Activated CD8-positive, alpha-beta T cell treated with anti-CD3 and anti-CD28 coated beads for 36 hours (primary cell): ENCODE results near the gene CFAP119. TPM values are rescaled to one million over a fixed set of nuclear protein-coding genes. Genes with fewer than 3 reads are reported as not detected.

Experiments
- ATAC-seq: fragments of 200-7000 bp; cut with Tn5 transposase; one replicate; pipeline ENCODE4 v1.10.0; 2021; ENCODE audit warnings: mild to moderate bottlenecking, moderate library complexity
- CTCF ChIA-PET: fragments of 350-600 bp; sonication (Branson Sonifier 250); formaldehyde crosslinking; loops from one replicate; lab custom pipeline; 2021; ENCODE audit warnings: antibody characterized with exemption; lab: Charles Lee
- POLR2A ChIA-PET: fragments of 350-600 bp; sonication (Branson Sonifier 250); formaldehyde crosslinking; loops from one replicate; lab custom pipeline; 2021; ENCODE audit warnings: antibody characterized with exemption; lab: Charles Lee
- DNase-seq: peaks from one replicate; pipeline ENCODE4 v3.0.0-alpha.2; 2020
- H3K27ac Mint-ChIP-seq: one replicate; pipeline ENCODE4 v1.8.0; 2021; ENCODE audit warnings: mild to moderate bottlenecking, mixed read lengths
- H3K27me3 Mint-ChIP-seq: one replicate; pipeline ENCODE4 v1.8.0; 2021; ENCODE audit warnings: mixed read lengths
- H3K36me3 Mint-ChIP-seq: one replicate; pipeline ENCODE4 v1.8.0; 2021; ENCODE audit warnings: low read depth, mixed read lengths
- H3K4me1 Mint-ChIP-seq: one replicate; pipeline ENCODE4 v1.8.0; 2021; ENCODE audit warnings: low read depth, mixed read lengths
- H3K4me3 Mint-ChIP-seq: one replicate; pipeline ENCODE4 v1.8.0; 2021; ENCODE audit warnings: mild to moderate bottlenecking, moderate library complexity, mixed read lengths
- H3K9me3 Mint-ChIP-seq: one replicate; pipeline ENCODE4 v1.8.0; 2021; ENCODE audit warnings: mixed read lengths
- CTCF ChIP-seq: fragments of 200-600 bp; IDR thresholded peaks from one replicate; pipeline ENCODE4 v1.8.0; 2022; ENCODE audit warnings: antibody characterized with exemption, mild to moderate bottlenecking
- intact Hi-C: fragments of 100-400 bp; cut with micrococcal nuclease; formaldehyde crosslinking; loops from one replicate; pipeline ENCODE4 v1.10.0; 2022
- total RNA-seq, 2 experiments: library from RNA; stranded (reverse); gene quantifications; one replicate each; pipeline ENCODE4 v1.2.3, GENCODE V29; 2021

CFAP119 gene
- total RNA-seq, 2 experiments from 2014 or later = 3.8 to 3.9 TPM

DNA sequence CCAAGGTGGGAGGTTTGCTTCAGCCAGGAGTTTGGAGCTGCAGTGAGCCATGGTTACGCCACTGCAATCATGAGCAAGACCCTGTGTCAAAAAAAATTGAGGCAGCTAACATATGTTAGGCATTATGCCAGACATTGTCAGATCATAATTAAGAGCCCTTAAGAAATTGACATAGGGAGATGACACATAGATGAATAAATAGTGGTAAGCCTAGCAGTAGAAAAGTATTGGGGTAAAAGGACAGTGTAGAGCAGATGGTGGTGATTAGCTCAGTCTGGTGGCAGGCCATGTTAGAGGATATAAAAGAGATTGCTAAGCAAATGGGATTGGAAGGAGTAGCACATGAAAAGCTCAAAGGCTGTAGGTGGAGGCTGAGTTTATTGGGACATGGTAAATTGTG, 40.3 kb downstream of the CFAP119 start:
- ATAC-seq (no peak), DNase-seq (no peak)
- Mint-ChIP-seq H3K9me3 (no peaks in the 10 kb centered on the region), H3K36me3 (peaks cover 68% of the 10 kb centered on the region), H3K27ac (no peak overlapping the region), H3K4me3 (no peak overlapping the region), H3K4me1 (peaks cover 4% of the 10 kb centered on the region), H3K27me3 (no peaks in the 10 kb centered on the region)
- intact Hi-C loops = no loop called here
- TF ChIP-seq CTCF = no peak
- CTCF ChIA-PET = no interaction called here
- POLR2A ChIA-PET = interaction anchor here (0.5 to 5.0 kb wide), 7 partner anchors 10 to 45 kb away, joined by 3 to 30 read pairs (median 5); no protein-coding TSS in a partner anchor

DNA sequence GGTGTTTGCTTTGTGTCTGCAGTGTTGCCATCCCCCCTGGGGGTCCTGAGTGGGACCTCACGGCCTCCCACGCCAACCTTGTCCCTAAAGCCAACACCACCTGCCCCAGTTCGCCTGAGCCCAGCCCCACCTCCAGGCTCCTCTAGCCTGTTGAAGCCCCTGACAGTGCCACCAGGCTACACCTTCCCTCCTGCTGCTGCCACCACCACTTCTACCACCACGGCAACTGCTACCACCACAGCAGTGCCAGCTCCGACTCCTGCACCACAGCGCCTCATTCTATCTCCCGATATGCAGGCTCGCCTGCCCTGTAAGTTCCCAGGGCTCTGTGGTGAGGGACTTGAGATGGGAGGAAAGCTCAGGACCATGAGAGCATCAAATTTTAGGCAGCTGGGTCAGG, 40.7 kb downstream of the CFAP119 start:
- Mint-ChIP-seq H3K36me3 (peaks cover 72% of the 10 kb centered on the region), H3K4me3 (no peak overlapping the region), H3K9me3 (no peaks in the 10 kb centered on the region), H3K27me3 (no peaks in the 10 kb centered on the region), H3K4me1 (peaks cover 9% of the 10 kb centered on the region), H3K27ac (no peak overlapping the region)
- ATAC-seq = no peak
- intact Hi-C loops = no loop called here
- CTCF ChIA-PET = no interaction called here
- POLR2A ChIA-PET = interaction anchor here (1.0 to 5.0 kb wide), 5 partner anchors 9 to 26 kb away, joined by 3 to 30 read pairs (median 6); no protein-coding TSS in a partner anchor
- TF ChIP-seq CTCF = no peak
- no peak for DNase-seq

DNA sequence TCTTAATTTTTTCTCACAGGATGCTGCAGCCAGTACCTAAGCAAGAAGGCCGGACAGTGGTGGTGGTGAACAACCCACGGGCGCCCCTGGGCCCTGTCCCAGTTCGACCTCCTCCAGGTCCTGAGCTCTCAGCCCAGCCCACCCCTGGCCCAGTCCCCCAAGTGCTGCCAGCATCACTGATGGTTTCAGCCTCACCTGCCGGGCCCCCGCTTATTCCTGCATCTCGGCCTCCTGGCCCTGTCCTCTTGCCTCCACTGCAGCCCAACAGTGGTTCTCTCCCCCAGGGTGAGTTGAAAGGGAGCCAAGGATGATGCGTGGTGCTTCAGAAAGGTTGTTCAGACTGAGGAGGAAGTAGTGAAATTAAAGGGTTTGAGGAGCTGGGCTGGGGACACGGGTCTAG, 41.2 kb downstream of the CFAP119 start:
- Mint-ChIP-seq H3K4me3 (no peak overlapping the region), H3K27me3 (no peaks in the 10 kb centered on the region), H3K27ac (no peak overlapping the region), H3K36me3 (peaks cover 73% of the 10 kb centered on the region), H3K4me1 (peaks cover 13% of the 10 kb centered on the region), H3K9me3 (no peaks in the 10 kb centered on the region)
- DNase-seq (no peak), ATAC-seq (no peak)
- intact Hi-C loops = no loop called here
- CTCF ChIA-PET = no interaction called here
- POLR2A ChIA-PET = interaction anchor here (2.0 to 5.0 kb wide), 3 partner anchors 11 to 19 kb away, joined by 5 to 30 read pairs (median 9); no protein-coding TSS in a partner anchor
- TF ChIP-seq CTCF = no peak

GRCh38 chr16:30720086-30720485, 41.8 kb downstream of the CFAP119 start:
- no peak overlapping the region for H3K27ac Mint-ChIP-seq
- ChIA-PET CTCF (interaction anchor here (0.6 kb wide), 1 partner anchor 9 kb away, joined by 3 read pairs; no protein-coding TSS in a partner anchor), POLR2A (interaction anchor here (5.0 kb wide), 1 partner anchor 11 kb away, joined by 30 read pairs; no protein-coding TSS in a partner anchor)
- no peaks in the 10 kb centered on the region for H3K27me3 Mint-ChIP-seq
- no peak for DNase-seq
- no peaks in the 10 kb centered on the region for H3K9me3 Mint-ChIP-seq
- intact Hi-C loops = no loop called here
- TF ChIP-seq CTCF = no peak
- H3K4me3 Mint-ChIP-seq = no peak overlapping the region
- H3K4me1 Mint-ChIP-seq = peaks cover 16% of the 10 kb centered on the region
- H3K36me3 Mint-ChIP-seq = peaks cover 71% of the 10 kb centered on the region
- no peak for ATAC-seq

- ATAC-seq = peak; percentile 98
Observed at GRCh38 chr16:30715750-30716445, 46.0 kb downstream of the CFAP119 start.

More at GRCh38 chr16:30715750-30716445, 46.0 kb downstream of the CFAP119 start:
- Mint-ChIP-seq H3K4me1 (peaks cover 29% of the 10 kb centered on the region), H3K27me3 (no peaks in the 10 kb centered on the region), H3K36me3 (peaks cover 65% of the 10 kb centered on the region), H3K9me3 (no peaks in the 10 kb centered on the region), H3K4me3 (no peak overlapping the region), H3K27ac (peak overlapping the region; percentile 89)
- POLR2A ChIA-PET = interaction anchor here (1.0 to 1.8 kb wide), 5 partner anchors 13 to 89 kb away, joined by 3 to 5 read pairs (median 4); partner anchors contain the start of genes PHKG2 and ZNF629
- peak; percentile 68 for DNase-seq
- intact Hi-C loops = loop anchor here (10.0 kb wide), 1 partner anchor 49 kb away; the partner anchor contains the start of genes CFAP119 and RNF40
- CTCF ChIA-PET = interaction anchor here (0.7 to 2.5 kb wide), 4 partner anchors 9 to 100 kb away, joined by 3 to 6 read pairs (median 3); no protein-coding TSS in a partner anchor
- TF ChIP-seq CTCF = no peak
